Lower lobe of right lung (tissue), 2 donors: ENCODE data around the gene WDR59. TPM values are rescaled to one million over a fixed set of nuclear protein-coding genes. Genes with fewer than 3 reads are reported as not detected.
"Not testable (repeated sequence)": the region's sequence is repeated elsewhere in the genome, so short reads cannot be mapped to it uniquely, and the experiment has no call there.

ENCODE experiments used
- ATAC-seq, 2 donors: fragments of 200-7000 bp; cut with Tn5 transposase; one replicate each; pipeline ENCODE4 v1.9.1; 2020 to 2022; ENCODE audit warnings: mild to moderate bottlenecking in 2 of 2, moderate library complexity in 2 of 2
- DNase-seq: peaks from one replicate; pipeline ENCODE4 v3.0.0-alpha.2; 2020
- H3K27ac ChIP-seq: fragments of 200-600 bp; one replicate; pipeline ENCODE4 v1.8.0; 2022
- H3K27me3 ChIP-seq: fragments of 200-600 bp; one replicate; pipeline ENCODE4 v1.8.0; 2022; ENCODE audit warnings: low read depth
- H3K36me3 ChIP-seq: fragments of 200-600 bp; one replicate; pipeline ENCODE4 v1.8.0; 2022; ENCODE audit warnings: mild to moderate bottlenecking
- H3K4me1 ChIP-seq: fragments of 200-600 bp; one replicate; pipeline ENCODE4 v1.8.0; 2022
- H3K4me3 ChIP-seq: fragments of 200-600 bp; one replicate; pipeline ENCODE4 v1.8.0; 2022; ENCODE audit warnings: mild to moderate bottlenecking
- H3K9me3 ChIP-seq: fragments of 200-600 bp; one replicate; pipeline ENCODE4 v1.8.0; 2022
- intact Hi-C: fragments of 100-400 bp; cut with DNase I; formaldehyde crosslinking; loops from one replicate; pipeline ENCODE4 v1.11.0; 2022
- total RNA-seq: library from RNA; stranded (reverse); fragmentation: NEBNext Ultra II Directional; extraction: Animal tissue kit (Norgen Biotek cat#: 25700); gene quantifications from one replicate; pipeline ENCODE4 v1.2.1, GENCODE V29; 2021
- TF ChIP-seq, protein P1 (sequence below): fragments of 200-600 bp; IDR thresholded peaks from one replicate; pipeline ENCODE4 v1.8.0; 2022; ENCODE audit warnings: antibody characterized with exemption, mild to moderate bottlenecking
- donor health status: DM: no; HTN: yes; CAD: no; lungs with severe emphysema.

Gene WDR59
- total RNA-seq, 1 donor from 2014 or later = 49.5 TPM

DNA sequence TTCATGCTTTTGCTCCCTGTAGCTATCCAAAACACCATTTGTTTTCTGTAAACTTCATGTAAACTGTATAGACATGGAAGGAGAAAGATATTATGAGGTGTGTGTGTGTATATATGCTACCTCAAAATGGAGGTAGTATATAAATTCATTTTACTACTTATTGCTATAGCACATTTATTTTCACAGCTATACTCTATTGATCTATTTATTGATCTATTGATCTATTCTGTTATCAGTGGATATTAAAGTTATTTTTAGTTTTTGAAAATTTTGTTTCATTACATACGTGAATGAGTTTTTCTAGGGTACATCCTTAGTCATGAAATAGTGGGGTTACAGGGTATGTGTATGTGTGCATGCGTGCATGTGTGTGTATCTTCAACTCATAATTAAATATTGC is 29.4 kb upstream of the WDR59 start:
- H3K4me1 ChIP-seq = peaks cover 59% of the 10 kb centered on the region
- no peaks in the 10 kb centered on the region for H3K27me3 ChIP-seq
- H3K27ac ChIP-seq = no peak overlapping the region

DNA sequence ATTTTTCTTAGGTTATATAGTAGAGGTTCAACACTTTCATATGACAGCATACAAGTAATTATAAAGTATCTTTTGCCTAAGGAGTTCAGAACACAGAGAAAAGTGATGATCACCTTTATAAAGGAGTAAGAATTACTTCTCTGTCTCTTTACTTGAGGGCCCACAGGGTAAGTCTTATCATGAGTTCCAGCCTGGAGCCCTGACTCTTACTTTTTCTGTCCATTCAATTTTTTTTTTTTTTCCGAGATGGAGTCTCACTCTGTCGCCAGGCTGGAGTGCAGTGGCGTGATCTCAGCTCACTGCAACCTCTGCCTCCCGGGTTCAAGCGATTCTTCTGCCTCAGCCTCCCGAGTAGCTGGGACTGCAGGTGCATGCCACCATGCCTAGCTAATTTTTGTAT is 28.2 kb upstream of the WDR59 start:
- DNase-seq, H3K36me3 ChIP-seq, H3K9me3 ChIP-seq, H3K27me3 ChIP-seq, H3K4me3 ChIP-seq, ATAC-seq, intact Hi-C loops: not testable (repeated sequence)
- Histone ChIP-seq H3K27ac (peak overlapping the region; percentile 71), H3K4me1 (peaks cover 50% of the 10 kb centered on the region)

More for the DNA sequence above, 29.4 kb upstream of the WDR59 start:
- intact Hi-C loops = no loop called here
- DNase-seq (no peak), ATAC-seq (no peak)
- H3K9me3 ChIP-seq = no peaks in the 10 kb centered on the region
- H3K36me3 ChIP-seq = no peaks in the 10 kb centered on the region
- TF ChIP-seq, protein P1, sequence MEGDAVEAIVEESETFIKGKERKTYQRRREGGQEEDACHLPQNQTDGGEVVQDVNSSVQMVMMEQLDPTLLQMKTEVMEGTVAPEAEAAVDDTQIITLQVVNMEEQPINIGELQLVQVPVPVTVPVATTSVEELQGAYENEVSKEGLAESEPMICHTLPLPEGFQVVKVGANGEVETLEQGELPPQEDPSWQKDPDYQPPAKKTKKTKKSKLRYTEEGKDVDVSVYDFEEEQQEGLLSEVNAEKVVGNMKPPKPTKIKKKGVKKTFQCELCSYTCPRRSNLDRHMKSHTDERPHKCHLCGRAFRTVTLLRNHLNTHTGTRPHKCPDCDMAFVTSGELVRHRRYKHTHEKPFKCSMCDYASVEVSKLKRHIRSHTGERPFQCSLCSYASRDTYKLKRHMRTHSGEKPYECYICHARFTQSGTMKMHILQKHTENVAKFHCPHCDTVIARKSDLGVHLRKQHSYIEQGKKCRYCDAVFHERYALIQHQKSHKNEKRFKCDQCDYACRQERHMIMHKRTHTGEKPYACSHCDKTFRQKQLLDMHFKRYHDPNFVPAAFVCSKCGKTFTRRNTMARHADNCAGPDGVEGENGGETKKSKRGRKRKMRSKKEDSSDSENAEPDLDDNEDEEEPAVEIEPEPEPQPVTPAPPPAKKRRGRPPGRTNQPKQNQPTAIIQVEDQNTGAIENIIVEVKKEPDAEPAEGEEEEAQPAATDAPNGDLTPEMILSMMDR = no peak
- H3K4me3 ChIP-seq = no peak overlapping the region

- ATAC-seq (peak; percentile 29 to 58), DNase-seq (no peak)
- TF ChIP-seq, protein P1 = no peak
- intact Hi-C loops = no loop called here
- Histone ChIP-seq H3K9me3 (no peaks in the 10 kb centered on the region), H3K27ac (peak overlapping the region; percentile 71), H3K4me3 (peak overlapping the region; percentile 1), H3K36me3 (no peaks in the 10 kb centered on the region), H3K4me1 (peaks cover 51% of the 10 kb centered on the region), H3K27me3 (no peaks in the 10 kb centered on the region)
Measured at GRCh38 chr16:75012380-75013081, 27.6 kb upstream of the WDR59 start.

GRCh38 chr16:75011634-75012307 is 26.8 kb upstream of the WDR59 start:
- DNase-seq (no peak), ATAC-seq (peak; percentile 56 to 88)
- intact Hi-C loops = no loop called here
- no peaks in the 10 kb centered on the region for H3K27me3 ChIP-seq
- H3K9me3 ChIP-seq = no peaks in the 10 kb centered on the region
- peak overlapping the region; percentile 71 for H3K27ac ChIP-seq
- H3K36me3 ChIP-seq = no peaks in the 10 kb centered on the region
- H3K4me3 ChIP-seq = no peak overlapping the region
- peaks cover 52% of the 10 kb centered on the region for H3K4me1 ChIP-seq
- TF ChIP-seq, protein P1 = no peak

GRCh38 chr16:75010427-75010826 is 25.5 kb upstream of the WDR59 start:
- H3K9me3 ChIP-seq = no peaks in the 10 kb centered on the region
- ATAC-seq (no peak), DNase-seq (no peak)
- no peaks in the 10 kb centered on the region for H3K27me3 ChIP-seq
- peaks cover 51% of the 10 kb centered on the region for H3K4me1 ChIP-seq
- TF ChIP-seq, protein P1 = no peak
- no peaks in the 10 kb centered on the region for H3K36me3 ChIP-seq
- H3K27ac ChIP-seq = peak overlapping the region; percentile 38
- no peak overlapping the region for H3K4me3 ChIP-seq
- intact Hi-C loops = no loop called here

GRCh38 chr16:75007443-75007842 is 22.5 kb upstream of the WDR59 start:
- Histone ChIP-seq H3K4me1 (peaks cover 33% of the 10 kb centered on the region), H3K9me3 (no peaks in the 10 kb centered on the region), H3K36me3 (no peaks in the 10 kb centered on the region), H3K4me3 (no peak overlapping the region), H3K27ac (no peak overlapping the region), H3K27me3 (no peaks in the 10 kb centered on the region)
- ATAC-seq (peak in 1 of 2 donors; percentile 38), DNase-seq (no peak)
- intact Hi-C loops = no loop called here
- TF ChIP-seq, protein P1 = no peak
